Type B pancreatic cell (in vitro differentiated cells): ENCODE data around the gene SAFB2. TPM values are rescaled to one million over a fixed set of nuclear protein-coding genes. Genes with fewer than 3 reads are reported as not detected.
"Not testable (repeated sequence)": the region's sequence is repeated elsewhere in the genome, so short reads cannot be mapped to it uniquely, and the experiment has no call there.

ENCODE experiments used
- DNase-seq: peaks from one replicate; pipeline ENCODE4 v3.0.0; 2021; ENCODE audit warnings: mixed read lengths; ENCODE audit not compliant: unreplicated experiment; ENCODE audit errors: extremely low spot score
- H3K27ac Mint-ChIP-seq: 2 replicates; pipeline ENCODE4 v1.8.0; 2021; ENCODE audit warnings: mild to moderate bottlenecking, mixed read lengths
- H3K27me3 Mint-ChIP-seq: 2 replicates; pipeline ENCODE4 v1.8.0; 2021; ENCODE audit warnings: mixed read lengths
- H3K36me3 Mint-ChIP-seq: 2 replicates; pipeline ENCODE4 v1.8.0; 2021; ENCODE audit warnings: mixed read lengths
- H3K4me1 Mint-ChIP-seq: one replicate; pipeline ENCODE4 v1.8.0; 2021; ENCODE audit warnings: mixed read lengths; ENCODE audit not compliant: unreplicated experiment
- H3K4me3 Mint-ChIP-seq: 2 replicates; pipeline ENCODE4 v1.8.0; 2021; ENCODE audit warnings: mild to moderate bottlenecking, mixed read lengths
- H3K9me3 Mint-ChIP-seq: 2 replicates; pipeline ENCODE4 v1.8.0; 2021; ENCODE audit warnings: mixed read lengths
- CTCF ChIP-seq: fragments of 200-600 bp; sonication (generic); conservative IDR thresholded peaks from 2 replicates; pipeline ENCODE4 v1.5.0; 2021; ENCODE audit warnings: antibody characterized with exemption, mild to moderate bottlenecking
- total RNA-seq: library from RNA; stranded (reverse); gene quantifications from 2 replicates; pipeline ENCODE4 v1.2.1, GENCODE V29; 2021; ENCODE audit warnings: low replicate concordance

Gene SAFB2
- total RNA-seq, 1 donor from 2014 or later: 93.4 TPM

DNA sequence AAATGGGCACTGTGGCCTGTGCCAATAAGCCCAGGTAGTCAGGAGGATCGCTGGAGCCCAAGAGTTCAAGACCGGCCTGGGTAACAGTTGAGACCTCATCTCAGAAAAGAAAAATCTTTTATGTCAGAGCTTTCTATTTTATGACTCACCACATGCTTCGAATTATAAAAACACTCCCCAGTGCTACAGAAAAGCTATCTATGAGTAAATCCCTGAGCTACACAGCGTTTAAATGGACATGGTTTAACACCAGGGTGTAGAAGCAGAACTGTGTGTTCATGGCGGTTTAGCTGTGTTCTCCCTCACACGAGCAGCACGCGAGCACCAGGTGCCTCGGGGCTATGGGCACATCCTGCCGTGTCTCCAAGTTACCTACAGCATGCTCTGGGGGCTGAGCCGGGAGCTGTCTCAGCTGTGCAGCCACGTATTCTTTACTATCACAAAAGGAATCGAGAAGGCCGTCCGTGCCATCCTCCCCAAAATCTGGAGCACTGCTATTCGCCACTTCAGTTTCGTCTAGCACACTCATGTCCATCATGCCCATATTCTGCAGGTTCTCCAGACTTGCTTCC, 6.7 kb downstream of the SAFB2 start:
- H3K27me3 Mint-ChIP-seq: no peaks in the 10 kb centered on the region
- DNase-seq: no peak
- H3K27ac Mint-ChIP-seq: no peak overlapping the region
- no peak overlapping the region for H3K4me3 Mint-ChIP-seq
- peaks cover 22% of the 10 kb centered on the region for H3K36me3 Mint-ChIP-seq
- H3K4me1 Mint-ChIP-seq: peaks cover 6% of the 10 kb centered on the region
- H3K9me3 Mint-ChIP-seq: no peaks in the 10 kb centered on the region
- no peak for TF ChIP-seq CTCF

- no peaks in the 10 kb centered on the region for H3K27me3 Mint-ChIP-seq
- peaks cover 27% of the 10 kb centered on the region for H3K36me3 Mint-ChIP-seq
- no peak for TF ChIP-seq CTCF
- no peaks in the 10 kb centered on the region for H3K4me1 Mint-ChIP-seq
- DNase-seq: no peak
- no peak overlapping the region for H3K27ac Mint-ChIP-seq
- H3K4me3 Mint-ChIP-seq: no peak overlapping the region
- H3K9me3 Mint-ChIP-seq: no peaks in the 10 kb centered on the region
Measured at GRCh38 chr19:5612891-5613865, 9.4 kb downstream of the SAFB2 start.

DNA sequence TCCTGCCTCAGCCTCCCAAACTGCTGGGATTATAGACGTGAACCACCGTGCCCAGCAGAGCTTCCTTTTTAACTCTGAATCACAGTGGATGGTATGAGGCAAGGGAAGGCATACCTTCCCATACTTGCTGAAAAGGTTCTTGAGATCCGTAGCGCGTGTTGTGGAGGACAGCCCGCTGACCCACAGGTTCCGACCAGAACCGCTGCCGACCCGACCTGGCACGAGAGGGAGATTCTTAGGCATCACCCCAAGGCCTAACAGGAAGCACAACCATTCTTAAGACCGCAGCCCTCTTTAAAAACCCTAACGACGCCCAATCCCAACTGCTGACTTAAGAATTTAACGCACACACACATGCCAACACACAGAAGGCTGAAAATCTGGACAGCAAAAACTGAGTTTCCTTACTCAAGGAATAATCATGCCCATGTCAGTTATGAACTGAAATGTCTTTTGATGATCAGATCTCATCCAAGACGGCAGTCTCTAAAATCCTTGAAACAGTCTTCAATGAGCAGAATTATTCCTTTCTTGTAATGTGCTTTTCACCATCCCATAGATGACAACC, 12.6 kb downstream of the SAFB2 start:
- no peaks in the 10 kb centered on the region for H3K27me3 Mint-ChIP-seq
- no peak for DNase-seq
- H3K9me3 Mint-ChIP-seq: no peaks in the 10 kb centered on the region
- no peak overlapping the region for H3K4me3 Mint-ChIP-seq
- peaks cover 34% of the 10 kb centered on the region for H3K36me3 Mint-ChIP-seq
- no peaks in the 10 kb centered on the region for H3K4me1 Mint-ChIP-seq
- TF ChIP-seq CTCF: no peak
- H3K27ac Mint-ChIP-seq: no peak overlapping the region

DNA sequence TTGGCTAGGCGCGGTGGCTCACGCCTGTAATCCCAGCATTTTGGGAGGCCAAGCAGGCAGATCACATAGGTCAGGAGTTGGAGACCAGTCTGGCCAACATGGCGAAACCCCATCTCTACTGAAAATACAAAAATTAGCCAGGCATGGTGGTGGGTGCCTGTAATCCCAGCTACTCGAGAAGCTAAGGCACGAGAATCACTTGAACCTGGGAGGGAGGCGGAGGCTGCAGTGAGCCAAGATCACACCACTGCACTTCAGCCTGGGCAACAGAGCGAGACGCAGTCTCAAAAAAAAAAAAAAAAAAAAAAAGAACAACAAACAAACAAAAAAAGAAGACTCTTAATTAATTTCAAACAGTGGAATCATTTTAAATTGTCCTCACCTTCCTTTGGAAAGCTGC, 13.8 kb downstream of the SAFB2 start:
- not testable (repeated sequence) for H3K4me1 Mint-ChIP-seq, H3K27me3 Mint-ChIP-seq, DNase-seq, H3K4me3 Mint-ChIP-seq, H3K9me3 Mint-ChIP-seq, H3K27ac Mint-ChIP-seq
- peaks cover 34% of the 10 kb centered on the region for H3K36me3 Mint-ChIP-seq

GRCh38 chr19:5608291-5608690, 14.3 kb downstream of the SAFB2 start:
- H3K4me3 Mint-ChIP-seq: no peak overlapping the region
- no peak for DNase-seq
- no peak for TF ChIP-seq CTCF
- H3K9me3 Mint-ChIP-seq: no peaks in the 10 kb centered on the region
- H3K27me3 Mint-ChIP-seq: no peaks in the 10 kb centered on the region
- no peak overlapping the region for H3K27ac Mint-ChIP-seq
- no peaks in the 10 kb centered on the region for H3K4me1 Mint-ChIP-seq
- H3K36me3 Mint-ChIP-seq: peaks cover 39% of the 10 kb centered on the region
